Prostate gland (tissue), 2 donors: Measurements from ENCODE around the gene TBC1D14. TPM values are rescaled to one million over a fixed set of nuclear protein-coding genes. Genes with fewer than 3 reads are reported as not detected.

Experiments
- DNase-seq: peaks from one replicate; pipeline ENCODE4 v3.0.0-alpha.2; 2019; ENCODE audit warnings: low spot score
- H3K27ac ChIP-seq, 2 donors: fragments of 200-600 bp; sonication (generic); 2 replicates each; pipeline ENCODE4 v1.5.1; 2017 to 2019
- H3K27me3 ChIP-seq: fragments of 200-600 bp; sonication (generic); replicated peaks from 2 replicates; pipeline ENCODE4 v1.5.1; 2019; ENCODE audit not compliant: insufficient read depth
- H3K36me3 ChIP-seq, 2 donors: fragments of 200-600 bp; sonication (generic); 1 replicate in 1 of 2; 2 replicates in 1 of 2; pipeline versions ENCODE4 v1.5.1 to v1.8.1; 2017 to 2019
- H3K4me1 ChIP-seq: fragments of 200-600 bp; sonication (generic); replicated peaks from 2 replicates; pipeline ENCODE4 v1.5.1; 2019
- H3K4me3 ChIP-seq, 2 donors: fragments of 200-600 bp; sonication (generic); 2 replicates each; pipeline ENCODE4 v1.5.1; 2017 to 2019
- H3K9me3 ChIP-seq: fragments of 200-600 bp; sonication (generic); 2 replicates; pipeline ENCODE4 v1.5.1; 2017
- CTCF ChIP-seq, 4 experiments: fragments of 200-600 bp in 2 of 4; fragments of 450-650 bp in 2 of 4; sonication (generic) in 2 of 4; IDR thresholded peaks; 1 replicate in 3 of 4; 2 replicates in 1 of 4; pipeline ENCODE4 v1.5.1; 2016 to 2019; ENCODE audit warnings: antibody characterized with exemption in 4 of 4, mild to moderate bottlenecking in 2 of 4, moderate library complexity in 2 of 4
- POLR2A ChIP-seq: fragments of 450-650 bp; IDR thresholded peaks from one replicate; pipeline ENCODE4 v1.6.1; 2016; ENCODE audit warnings: antibody characterized with exemption, mild to moderate bottlenecking
- POLR2AphosphoS5 ChIP-seq: sonication (generic); formaldehyde crosslinking; IDR thresholded peaks from one replicate; pipeline ENCODE4 v1.6.1; 2017; ENCODE audit warnings: antibody characterized with exemption
- WGBS: methylation state at CpG from one replicate; pipeline ENCODE4 v1.1.5; 2018; 5-methylcytosine and 5-hydroxymethylcytosine counted together
- intact Hi-C: fragments of 100-400 bp; cut with DNase I; formaldehyde crosslinking; loops from one replicate; pipeline ENCODE4 v1.14.2; 2022
- total RNA-seq, 2 donors: library from RNA; depleted of rRNA; stranded (reverse); fragments of >200 nt; gene quantifications; one replicate each; pipeline ENCODE4 v1.1.0, GENCODE V29; 2016

TBC1D14 gene
- total RNA-seq, 2 donors from 2014 or later = 56.2 to 90.5 TPM

GRCh38 chr4:7067452-7068278, 158.0 kb downstream of the TBC1D14 start, which contains the start of gene GRPEL1:
Gene GRPEL1 (minus strand): TSS chr4:7068064. CDS start chr4:7068032, 32 bp downstream.
- Histone ChIP-seq H3K9me3 (no peaks in the 10 kb centered on the region), H3K27me3 (no peaks in the 10 kb centered on the region), H3K4me3 (peak within 1 kb of the TSS; percentile 91 to 92), H3K27ac (peak within 1 kb of the TSS; percentile 75 to 85), H3K36me3 (no peaks in the 10 kb centered on the region), H3K4me1 (peaks cover 7% of the 10 kb centered on the region)
- WGBS = under 1% methylated on average over 77 of the region's 81 CpGs
- peak; percentile 95 for TF ChIP-seq POLR2A
- TF ChIP-seq POLR2AphosphoS5 = peak; percentile 99
- TF ChIP-seq CTCF (IDR thresholded peaks at IDR 0.05) = peak in 2 of 4 experiments; percentile 1 to 11
- peak; percentile 99 for DNase-seq
- intact Hi-C loops = loop anchor here (1.0 to 5.0 kb wide), 5 partner anchors 23 to 159 kb away; partner anchors contain the start of gene TBC1D14

- intact Hi-C loops = loop anchor here (1.0 to 5.0 kb wide), 4 partner anchors 35 to 160 kb away; partner anchors contain the start of gene TBC1D14
- DNase-seq = no peak
- under 1% methylated on average over 41 of the region's 50 CpGs for WGBS
These were observed 158.7 kb downstream of the TBC1D14 start for GRCh38 chr4:7068279-7068842.

GRCh38 chr4:7068883-7069282, 159.3 kb downstream of the TBC1D14 start:
- peaks cover 7% of the 10 kb centered on the region for H3K4me1 ChIP-seq
- intact Hi-C loops = loop anchor here (1.0 to 5.0 kb wide), 4 partner anchors 34 to 160 kb away; partner anchors contain the start of gene TBC1D14
- H3K27ac ChIP-seq = peak overlapping the region; percentile 71 to 85
- H3K9me3 ChIP-seq = no peaks in the 10 kb centered on the region
- 18% methylated on average over 20 of the region's 20 CpGs for WGBS
- no peak for DNase-seq
- TF ChIP-seq CTCF (IDR thresholded peaks at IDR 0.05) = no peak
- no peak for TF ChIP-seq POLR2AphosphoS5
- TF ChIP-seq POLR2A = no peak
- no peaks in the 10 kb centered on the region for H3K27me3 ChIP-seq
- peak overlapping the region; percentile 91 to 92 for H3K4me3 ChIP-seq
- H3K36me3 ChIP-seq = no peaks in the 10 kb centered on the region

More at GRCh38 chr4:7068279-7068842, 158.7 kb downstream of the TBC1D14 start:
- TF ChIP-seq POLR2A (peak; percentile 39), POLR2AphosphoS5 (peak; percentile 70), CTCF (IDR thresholded peaks at IDR 0.05) (no peak)
- Histone ChIP-seq H3K9me3 (no peaks in the 10 kb centered on the region), H3K4me1 (peaks cover 7% of the 10 kb centered on the region), H3K36me3 (no peaks in the 10 kb centered on the region), H3K27ac (peak overlapping the region; percentile 71 to 85), H3K27me3 (no peaks in the 10 kb centered on the region), H3K4me3 (peak overlapping the region; percentile 91 to 92)

GRCh38 chr4:7070729-7071511, 161.3 kb downstream of the TBC1D14 start:
- no peaks in the 10 kb centered on the region for H3K9me3 ChIP-seq
- WGBS = 42% methylated on average over 23 of the region's 23 CpGs
- H3K36me3 ChIP-seq = no peaks in the 10 kb centered on the region
- TF ChIP-seq POLR2AphosphoS5 (peak; percentile 72), POLR2A (no peak), CTCF (IDR thresholded peaks at IDR 0.05) (peak; percentile 97 to 99 (median 98))
- intact Hi-C loops = loop anchor here (5.0 kb wide), 1 partner anchor 349 kb away; no protein-coding TSS in a partner anchor
- H3K27me3 ChIP-seq = no peaks in the 10 kb centered on the region
- peaks cover 7% of the 10 kb centered on the region for H3K4me1 ChIP-seq
- peak; percentile 81 for DNase-seq
- H3K27ac ChIP-seq = no peak overlapping the region
- H3K4me3 ChIP-seq = no peak overlapping the region
